ENCODE measurements around the gene FADS1.

- no peak for TF ChIP-seq EP300 (IDR thresholded peaks at IDR 0.05)
- TF ChIP-seq CTCF (IDR thresholded peaks at IDR 0.05) = no peak
- TF ChIP-seq POLR2A (IDR thresholded peaks at IDR 0.05) = no peak
These were observed 20.7 kb upstream of the FADS1 start for GRCh38 chr11:61837411-61838005.
